HCT116 (cell line): ENCODE measurements around the gene BMP4. TPM values are rescaled to one million over a fixed set of nuclear protein-coding genes. Genes with fewer than 3 reads are reported as not detected.

Experiments used
- ATAC-seq: fragments of 200-7000 bp; cut with Tn5 transposase; 2 replicates; pipeline ENCODE4 v1.9.1; 2020; ENCODE audit warnings: mild to moderate bottlenecking, moderate library complexity
- BruUV-seq: library from RNA; stranded (reverse); fragments of 400-500 nt; replicated peaks from 2 replicates; lab custom pipeline; 2021; lab: Mats Ljungman, UMichigan
- CTCF ChIA-PET: fragments of 300-600 bp; sonication (Branson Sonifier 250); formaldehyde crosslinking; loops from one replicate; lab custom pipeline; 2021; ENCODE audit warnings: antibody characterized with exemption; lab: Charles Lee
- POLR2A ChIA-PET: fragments of 300-600, 350-600 bp; sonication (Branson Sonifier 250); formaldehyde crosslinking; loops from one replicate; lab custom pipeline; 2021; ENCODE audit warnings: antibody characterized with exemption; lab: Charles Lee
- RAD21 ChIA-PET, 2 experiments: fragments of 300-600 bp; sonication (Branson Sonifier 250); formaldehyde crosslinking; loops; one replicate each; lab custom pipeline; 2023; ENCODE audit warnings: low total read pairs in 2 of 2; ENCODE audit not compliant: uncharacterized antibody in 2 of 2, unreplicated experiment in 2 of 2, low non-redundant PET in 1 of 2; lab: Charles Lee
- DNase-seq: peaks from one replicate; pipeline ENCODE4 v3.0.0-alpha.2; 2010; ENCODE audit warnings: low read depth, low spot score
- H2AFZ ChIP-seq: fragments of 200-600 bp; shearing (Covaris generic), sonication (generic); 2 replicates; pipeline ENCODE4 v1.6.1; 2017; ENCODE audit warnings: low read depth, mixed run types, mixed read lengths, antibody characterized with exemption, low read length; ENCODE audit not compliant: poor library complexity, severe bottlenecking
- H3K27ac ChIP-seq: 2 replicates; pipeline ENCODE4 v1.5.1; 2012; ENCODE audit warnings: low read depth, low read length
- H3K27me3 ChIP-seq: fragments of 200-600 bp; sonication (generic); 2 replicates; pipeline ENCODE4 v1.6.1; 2016; ENCODE audit warnings: mixed run types, low read length, mixed read lengths; ENCODE audit not compliant: insufficient read depth
- H3K36me3 ChIP-seq, 2 experiments: fragments of 200-500 bp in 1 of 2; fragments of 200-600 bp in 1 of 2; sonication (Bioruptor generic) in 1 of 2; sonication (generic) in 1 of 2; 2 replicates each; pipeline versions ENCODE4 v1.5.1 to v1.6.1; 2014 to 2016; ENCODE audit warnings: low read length in 2 of 2, inconsistent platforms in 1 of 2, mixed read lengths in 1 of 2, mixed run types in 1 of 2; ENCODE audit not compliant: insufficient read depth in 2 of 2, control insufficient read depth in 1 of 2
- H3K4me1 ChIP-seq, 2 experiments: fragments of 200-600 bp in 1 of 2; sonication (generic) in 1 of 2; 2 replicates each; pipeline versions ENCODE4 v1.5.1 to v1.6.1; 2012 to 2017; ENCODE audit warnings: low read length in 2 of 2, inconsistent platforms in 1 of 2, mild to moderate bottlenecking in 1 of 2, mixed read lengths in 1 of 2, mixed run types in 1 of 2, moderate library complexity in 1 of 2; ENCODE audit not compliant: insufficient read depth in 2 of 2, control insufficient read depth in 1 of 2
- H3K4me2 ChIP-seq: fragments of 200-600 bp; sonication (generic); 2 replicates; pipeline ENCODE4 v1.6.1; 2017; ENCODE audit warnings: mixed run types, low read length, mixed read lengths
- H3K4me3 ChIP-seq, 2 experiments: fragments of 200-600 bp in 1 of 2; sonication (generic) in 1 of 2; replicated peaks in 1 of 2; 2 replicates each; pipeline ENCODE4 v1.5.1; 2011 to 2016; ENCODE audit warnings: low read length in 2 of 2, control low read depth in 1 of 2, low read depth in 1 of 2, mild to moderate bottlenecking in 1 of 2, mixed read lengths in 1 of 2, mixed run types in 1 of 2
- H3K79me2 ChIP-seq: fragments of 200-600 bp; sonication (generic); 2 replicates; pipeline ENCODE4 v1.6.1; 2017; ENCODE audit warnings: mild to moderate bottlenecking, mixed run types, low read length, moderate library complexity, mixed read lengths; ENCODE audit not compliant: insufficient read depth
- H3K9ac ChIP-seq: fragments of 200-600 bp; sonication (generic); 2 replicates; pipeline ENCODE4 v1.6.1; 2016; ENCODE audit warnings: low read length, mixed read lengths
- H3K9me2 ChIP-seq: fragments of 200-600 bp; sonication (generic), shearing (Covaris generic); 2 replicates; pipeline ENCODE4 v1.6.1; 2017; ENCODE audit warnings: mixed run types, mild to moderate bottlenecking, moderate library complexity; ENCODE audit not compliant: insufficient read depth
- H3K9me3 ChIP-seq, 2 experiments: fragments of 200-500 bp in 1 of 2; fragments of 200-600 bp in 1 of 2; sonication (Bioruptor generic) in 1 of 2; sonication (generic) in 1 of 2; 2 replicates each; pipeline ENCODE4 v1.6.1; 2014 to 2017; ENCODE audit warnings: low read length in 2 of 2, mixed read lengths in 2 of 2, inconsistent platforms in 1 of 2, low read depth in 1 of 2, mild to moderate bottlenecking in 1 of 2, mixed run types in 1 of 2, moderate library complexity in 1 of 2; ENCODE audit not compliant: control insufficient read depth in 1 of 2, insufficient read depth in 1 of 2
- H4K20me1 ChIP-seq: fragments of 200-600 bp; sonication (generic), shearing (Covaris generic); 2 replicates; pipeline ENCODE4 v1.6.1; 2017; ENCODE audit warnings: mixed run types, mild to moderate bottlenecking, moderate library complexity; ENCODE audit not compliant: insufficient read depth
- CBX3 ChIP-seq: IDR thresholded peaks from 2 replicates; pipeline ENCODE4 v1.6.1; 2012; ENCODE audit warnings: low read depth
- CEBPB ChIP-seq: IDR thresholded peaks from 2 replicates; pipeline ENCODE4 v1.6.1; 2012; ENCODE audit warnings: low read depth
- ELF1 ChIP-seq: IDR thresholded peaks from 2 replicates; pipeline ENCODE4 v1.6.1; 2012; ENCODE audit warnings: low read depth, borderline replicate concordance
- EZH2 ChIP-seq: fragments of 200-600 bp; sonication (generic); IDR thresholded peaks from 2 replicates; pipeline ENCODE4 v1.6.1; 2017; ENCODE audit warnings: antibody characterized with exemption, mixed run types
- EZH2phosphoT487 ChIP-seq: fragments of 200-600 bp; IDR thresholded peaks from 2 replicates; pipeline ENCODE4 v1.6.1; 2018; ENCODE audit warnings: antibody characterized with exemption, borderline replicate concordance
- FOSL1 ChIP-seq: IDR thresholded peaks from 2 replicates; pipeline ENCODE4 v1.6.1; 2012; ENCODE audit warnings: low read depth
- JUND ChIP-seq: IDR thresholded peaks from 2 replicates; pipeline ENCODE4 v1.6.1; 2012
- POLR2A ChIP-seq: IDR thresholded peaks from 2 replicates; pipeline ENCODE4 v1.7.0; 2011; ENCODE audit warnings: borderline replicate concordance; ENCODE audit not compliant: insufficient read depth, insufficient read length; ENCODE audit errors: extremely low read depth
- POLR2AphosphoS5 ChIP-seq: IDR thresholded peaks from 2 replicates; pipeline ENCODE4 v1.6.1; 2011; ENCODE audit warnings: mild to moderate bottlenecking, low read depth, low read length, moderate library complexity
- SIN3A ChIP-seq: IDR thresholded peaks from 2 replicates; pipeline ENCODE4 v1.6.1; 2012; ENCODE audit warnings: low read depth
- SRF ChIP-seq: IDR thresholded peaks from 2 replicates; pipeline ENCODE4 v1.6.1; 2012; ENCODE audit warnings: low read depth
- TCF7L2 ChIP-seq: IDR thresholded peaks from 2 replicates; pipeline ENCODE4 v1.7.0; 2011; ENCODE audit warnings: borderline replicate concordance, inconsistent platforms; ENCODE audit not compliant: insufficient read depth, insufficient read length; ENCODE audit errors: extremely low read depth
- YY1 ChIP-seq: IDR thresholded peaks from 2 replicates; pipeline ENCODE4 v1.6.1; 2011; ENCODE audit warnings: low read length, low read depth, moderate library complexity, mild to moderate bottlenecking; ENCODE audit not compliant: insufficient replicate concordance; ENCODE audit errors: extremely low read depth
- ZFX ChIP-seq: fragments of 450-650 bp; IDR thresholded peaks from 2 replicates; pipeline ENCODE4 v1.6.1; 2017
- ZNF274 ChIP-seq: fragments of 200-500 bp; sonication (Bioruptor generic); IDR thresholded peaks from 2 replicates; pipeline ENCODE4 v1.6.1; 2014; ENCODE audit warnings: mild to moderate bottlenecking, low read depth, low read length, inconsistent platforms
- intact Hi-C: fragments of 100-400 bp; cut with micrococcal nuclease; formaldehyde crosslinking; loops from 2 replicates; pipeline ENCODE4 v1.10.0; 2022
- total RNA-seq: library from RNA; stranded (reverse); gene quantifications from one replicate; pipeline ENCODE4 v1.2.1, GENCODE V29; 2021; ENCODE audit not compliant: unreplicated experiment
- TF ChIP-seq, protein P1 (sequence below): IDR thresholded peaks from 2 replicates; pipeline ENCODE4 v1.6.1; 2012; ENCODE audit warnings: low read depth
- TF ChIP-seq, protein P2 (sequence below): IDR thresholded peaks from 2 replicates; pipeline ENCODE4 v1.6.1; 2012
- TF ChIP-seq, protein P3 (sequence below): IDR thresholded peaks from 2 replicates; pipeline ENCODE4 v1.6.1; 2012

BMP4 gene
- total RNA-seq, 1 experiment from 2014 or later: 145 TPM

DNA sequence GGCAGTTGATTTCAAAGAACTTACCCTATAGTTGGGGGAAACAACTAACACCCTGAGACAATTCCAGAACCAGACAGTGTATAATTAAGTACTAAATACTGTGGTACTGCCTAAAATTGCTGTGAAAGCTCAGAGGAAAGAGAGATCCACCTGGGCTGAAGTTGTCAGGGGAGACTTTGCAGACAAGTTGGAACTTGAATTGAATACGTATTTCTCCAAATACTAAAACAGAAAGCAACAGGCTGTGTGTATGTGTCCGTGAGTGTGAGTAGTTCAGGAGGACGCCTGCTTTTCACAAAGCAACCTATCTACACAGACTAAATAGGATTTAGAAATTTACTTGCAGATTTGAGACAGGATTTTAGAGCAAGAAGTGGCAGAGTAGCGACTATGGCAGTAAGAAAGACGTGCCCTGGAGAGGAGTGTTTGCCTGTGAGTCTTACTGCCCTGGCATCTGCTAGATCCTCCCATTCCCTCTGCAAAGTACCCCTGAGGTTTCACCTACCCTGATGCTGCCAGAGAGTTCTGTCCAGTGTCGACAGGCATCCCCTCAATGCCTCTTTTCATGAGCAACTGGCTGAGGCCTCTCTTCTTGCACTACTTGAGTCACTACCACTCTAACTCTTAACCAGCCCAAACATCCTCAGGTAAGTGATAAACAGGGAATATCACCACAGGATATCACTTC, 37.4 kb upstream of the BMP4 start:
- Histone ChIP-seq H3K79me2 (no peaks in the 10 kb centered on the region), H3K4me3 (no peak overlapping the region), H3K9me3 (no peaks in the 10 kb centered on the region), H2AFZ (peak overlapping the region; percentile 54), H3K27me3 (no peaks in the 10 kb centered on the region), H3K9ac (no peak overlapping the region), H3K36me3 (no peaks in the 10 kb centered on the region), H3K4me1 (peaks cover 7 to 11% of the 10 kb centered on the region in 2 experiments), H3K9me2 (no peaks in the 10 kb centered on the region), H3K27ac (no peak overlapping the region)
- RAD21 ChIA-PET: no interaction called here
- intact Hi-C loops: no loop called here
- BruUV-seq: no TSS peak
- no peak for ATAC-seq
- TF ChIP-seq SIN3A: no peak
- TF ChIP-seq, all 23 proteins: peak for 0
- Histone ChIP-seq H3K4me2 (no peak overlapping the region), H4K20me1 (no peaks in the 10 kb centered on the region)
- DNase-seq: no peak
- ChIA-PET CTCF (no interaction called here), POLR2A (no interaction called here)

DNA sequence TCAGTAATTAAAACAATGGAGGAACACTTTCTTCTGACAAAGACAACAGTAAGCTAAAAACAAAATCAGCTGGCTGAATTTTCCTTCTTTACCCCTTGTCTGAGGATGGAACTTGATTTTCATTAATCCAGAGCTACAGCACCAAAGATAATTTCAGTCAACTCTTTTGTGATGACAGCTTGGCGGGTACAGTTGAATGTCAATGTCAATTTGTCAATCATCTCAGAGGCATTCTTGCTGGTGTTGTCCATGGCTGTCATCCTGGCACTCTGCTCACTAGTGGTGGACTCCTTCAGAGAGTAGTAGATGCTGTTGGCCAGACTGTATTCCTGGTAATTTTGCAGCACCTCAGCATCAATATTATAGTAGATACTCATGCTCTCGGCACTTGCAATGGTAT, 34.4 kb upstream of the BMP4 start:
- ChIA-PET RAD21 (no interaction called here), POLR2A (no interaction called here), CTCF (no interaction called here)
- H3K9me3 ChIP-seq: no peaks in the 10 kb centered on the region
- intact Hi-C loops: no loop called here
- no TSS peak for BruUV-seq
- H3K79me2 ChIP-seq: no peaks in the 10 kb centered on the region
- no peak overlapping the region for H3K27ac ChIP-seq
- H3K9ac ChIP-seq: no peak overlapping the region
- no peaks in the 10 kb centered on the region for H3K27me3 ChIP-seq
- no peaks in the 10 kb centered on the region for H3K36me3 ChIP-seq
- no peaks in the 10 kb centered on the region for H3K4me1 ChIP-seq
- ATAC-seq (no peak), DNase-seq (no peak)
- H3K4me2 ChIP-seq: no peak overlapping the region
- TF ChIP-seq POLR2AphosphoS5 (no peak), YY1 (no peak), CBX3 (no peak), EZH2 (no peak), TCF7L2 (no peak), POLR2A (no peak), ELF1 (no peak), EZH2phosphoT487 (no peak), JUND (no peak), SRF (no peak), ZNF274 (no peak), CEBPB (no peak), FOSL1 (no peak), ZFX (no peak)
- TF ChIP-seq, protein P1, sequence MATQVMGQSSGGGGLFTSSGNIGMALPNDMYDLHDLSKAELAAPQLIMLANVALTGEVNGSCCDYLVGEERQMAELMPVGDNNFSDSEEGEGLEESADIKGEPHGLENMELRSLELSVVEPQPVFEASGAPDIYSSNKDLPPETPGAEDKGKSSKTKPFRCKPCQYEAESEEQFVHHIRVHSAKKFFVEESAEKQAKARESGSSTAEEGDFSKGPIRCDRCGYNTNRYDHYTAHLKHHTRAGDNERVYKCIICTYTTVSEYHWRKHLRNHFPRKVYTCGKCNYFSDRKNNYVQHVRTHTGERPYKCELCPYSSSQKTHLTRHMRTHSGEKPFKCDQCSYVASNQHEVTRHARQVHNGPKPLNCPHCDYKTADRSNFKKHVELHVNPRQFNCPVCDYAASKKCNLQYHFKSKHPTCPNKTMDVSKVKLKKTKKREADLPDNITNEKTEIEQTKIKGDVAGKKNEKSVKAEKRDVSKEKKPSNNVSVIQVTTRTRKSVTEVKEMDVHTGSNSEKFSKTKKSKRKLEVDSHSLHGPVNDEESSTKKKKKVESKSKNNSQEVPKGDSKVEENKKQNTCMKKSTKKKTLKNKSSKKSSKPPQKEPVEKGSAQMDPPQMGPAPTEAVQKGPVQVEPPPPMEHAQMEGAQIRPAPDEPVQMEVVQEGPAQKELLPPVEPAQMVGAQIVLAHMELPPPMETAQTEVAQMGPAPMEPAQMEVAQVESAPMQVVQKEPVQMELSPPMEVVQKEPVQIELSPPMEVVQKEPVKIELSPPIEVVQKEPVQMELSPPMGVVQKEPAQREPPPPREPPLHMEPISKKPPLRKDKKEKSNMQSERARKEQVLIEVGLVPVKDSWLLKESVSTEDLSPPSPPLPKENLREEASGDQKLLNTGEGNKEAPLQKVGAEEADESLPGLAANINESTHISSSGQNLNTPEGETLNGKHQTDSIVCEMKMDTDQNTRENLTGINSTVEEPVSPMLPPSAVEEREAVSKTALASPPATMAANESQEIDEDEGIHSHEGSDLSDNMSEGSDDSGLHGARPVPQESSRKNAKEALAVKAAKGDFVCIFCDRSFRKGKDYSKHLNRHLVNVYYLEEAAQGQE: no peak
- TF ChIP-seq, protein P2, sequence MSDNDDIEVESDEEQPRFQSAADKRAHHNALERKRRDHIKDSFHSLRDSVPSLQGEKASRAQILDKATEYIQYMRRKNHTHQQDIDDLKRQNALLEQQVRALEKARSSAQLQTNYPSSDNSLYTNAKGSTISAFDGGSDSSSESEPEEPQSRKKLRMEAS: no peak
- TF ChIP-seq, protein P3, sequence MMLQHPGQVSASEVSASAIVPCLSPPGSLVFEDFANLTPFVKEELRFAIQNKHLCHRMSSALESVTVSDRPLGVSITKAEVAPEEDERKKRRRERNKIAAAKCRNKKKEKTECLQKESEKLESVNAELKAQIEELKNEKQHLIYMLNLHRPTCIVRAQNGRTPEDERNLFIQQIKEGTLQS: no peak
- no peaks in the 10 kb centered on the region for H4K20me1 ChIP-seq
- H3K4me3 ChIP-seq: no peak overlapping the region
- H2AFZ ChIP-seq: no peak overlapping the region
- H3K9me2 ChIP-seq: no peaks in the 10 kb centered on the region
